Retinal pigment epithelial cell (primary cell): ENCODE results near the gene ZNF407.

Source experiments
- DNase-seq: peaks from one replicate; pipeline ENCODE4 v3.0.0-alpha.2; 2010; ENCODE audit warnings: low read depth
- H3K4me3 ChIP-seq: 2 replicates; pipeline ENCODE4 v1.5.1; 2011; ENCODE audit warnings: mild to moderate bottlenecking, low read length, control low read depth, moderate library complexity
- TF ChIP-seq, protein P1 (sequence below): conservative IDR thresholded peaks from 2 replicates; pipeline ENCODE4 v1.5.1; 2011; ENCODE audit warnings: low read depth, low read length, control low read depth, inconsistent platforms

ZNF407 gene

DNA sequence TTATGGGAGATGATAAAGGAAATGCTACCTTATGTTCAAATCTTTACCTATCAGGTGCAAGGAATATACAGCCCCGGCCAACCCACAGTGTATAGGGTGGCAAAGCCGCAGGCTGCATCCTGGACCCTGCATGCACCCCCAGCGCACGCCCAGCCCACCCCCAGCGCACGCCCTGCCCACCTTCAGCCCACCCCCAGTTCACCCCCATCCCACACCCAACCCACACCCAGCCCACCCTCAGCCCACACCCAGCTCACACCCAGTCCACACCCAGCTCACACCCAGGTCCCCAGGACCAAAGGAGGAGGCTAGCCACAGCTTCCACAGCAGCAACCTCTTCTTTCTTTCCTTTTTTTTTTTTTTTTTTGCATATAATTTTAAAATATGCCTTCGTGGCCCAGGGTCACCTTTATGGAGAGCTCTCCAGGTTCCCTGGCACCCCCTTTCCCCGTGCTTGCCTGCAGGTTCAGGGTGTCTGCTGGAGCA lies 490.4 kb downstream of the ZNF407 start:
- DNase-seq, result no peak
- no peak overlapping the region for H3K4me3 ChIP-seq
- TF ChIP-seq, protein P1, sequence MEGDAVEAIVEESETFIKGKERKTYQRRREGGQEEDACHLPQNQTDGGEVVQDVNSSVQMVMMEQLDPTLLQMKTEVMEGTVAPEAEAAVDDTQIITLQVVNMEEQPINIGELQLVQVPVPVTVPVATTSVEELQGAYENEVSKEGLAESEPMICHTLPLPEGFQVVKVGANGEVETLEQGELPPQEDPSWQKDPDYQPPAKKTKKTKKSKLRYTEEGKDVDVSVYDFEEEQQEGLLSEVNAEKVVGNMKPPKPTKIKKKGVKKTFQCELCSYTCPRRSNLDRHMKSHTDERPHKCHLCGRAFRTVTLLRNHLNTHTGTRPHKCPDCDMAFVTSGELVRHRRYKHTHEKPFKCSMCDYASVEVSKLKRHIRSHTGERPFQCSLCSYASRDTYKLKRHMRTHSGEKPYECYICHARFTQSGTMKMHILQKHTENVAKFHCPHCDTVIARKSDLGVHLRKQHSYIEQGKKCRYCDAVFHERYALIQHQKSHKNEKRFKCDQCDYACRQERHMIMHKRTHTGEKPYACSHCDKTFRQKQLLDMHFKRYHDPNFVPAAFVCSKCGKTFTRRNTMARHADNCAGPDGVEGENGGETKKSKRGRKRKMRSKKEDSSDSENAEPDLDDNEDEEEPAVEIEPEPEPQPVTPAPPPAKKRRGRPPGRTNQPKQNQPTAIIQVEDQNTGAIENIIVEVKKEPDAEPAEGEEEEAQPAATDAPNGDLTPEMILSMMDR, result no peak

DNA sequence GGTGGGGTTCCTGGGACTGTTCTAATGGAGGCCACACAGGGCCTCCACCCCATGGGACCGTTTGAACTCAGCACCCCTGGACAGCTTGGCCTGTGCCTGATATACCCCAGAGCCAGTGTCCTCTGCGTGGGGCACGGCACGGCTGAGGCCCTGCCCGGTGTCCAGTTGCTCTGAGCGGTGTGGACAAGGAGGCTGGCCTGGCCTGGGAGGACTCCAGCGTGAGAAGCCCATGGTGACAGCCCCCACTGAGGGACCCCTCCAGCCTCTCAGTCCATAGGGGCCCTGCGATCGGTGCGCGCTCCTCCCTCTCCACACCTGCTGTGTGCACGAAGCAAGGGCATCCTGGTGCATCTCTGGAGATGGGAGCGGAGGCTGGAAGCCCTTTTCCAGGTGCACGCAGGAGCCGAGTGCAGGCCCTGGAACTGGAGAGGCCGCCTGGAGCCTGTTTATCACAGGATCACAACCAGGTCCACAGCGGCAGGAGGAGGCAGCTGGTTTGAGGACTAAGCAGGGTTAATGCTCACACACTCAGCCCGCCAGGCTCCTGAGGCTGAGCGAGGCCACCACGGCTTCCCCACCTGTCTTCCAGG lies 491.0 kb downstream of the ZNF407 start:
- no peak overlapping the region for H3K4me3 ChIP-seq
- no peak for DNase-seq
- TF ChIP-seq, protein P1, result no peak

DNA sequence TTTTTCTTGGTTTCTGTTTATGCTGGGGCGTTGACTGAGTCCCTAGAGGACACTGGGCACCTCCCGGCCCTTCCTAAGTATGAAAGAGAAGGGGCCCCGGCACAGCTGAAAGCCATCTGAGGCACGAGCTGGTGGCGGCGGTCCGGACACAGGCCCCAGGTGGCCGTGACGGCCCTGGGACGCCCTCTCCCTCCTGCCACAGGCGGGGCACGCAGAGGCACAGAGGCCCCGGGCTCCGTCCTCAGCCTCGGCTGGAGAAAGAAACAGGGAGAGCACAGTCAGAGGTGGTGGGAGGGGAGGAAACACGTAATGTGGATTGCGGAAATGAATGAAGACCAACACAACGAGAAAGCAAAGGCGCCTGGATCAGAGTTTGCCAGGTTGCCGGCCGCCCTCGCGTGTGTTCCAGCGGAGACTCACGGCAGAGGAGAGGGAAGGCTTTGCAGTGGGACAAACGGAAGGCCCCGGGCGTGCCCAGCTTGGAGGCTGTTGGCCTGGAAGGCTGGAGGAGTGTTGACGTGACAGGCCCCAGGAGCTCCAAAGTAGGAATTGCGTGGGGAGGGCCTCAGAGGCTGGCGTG lies 492.2 kb downstream of the ZNF407 start:
- H3K4me3 ChIP-seq, result no peak overlapping the region
- no peak for DNase-seq
- TF ChIP-seq, protein P1, result no peak

DNA sequence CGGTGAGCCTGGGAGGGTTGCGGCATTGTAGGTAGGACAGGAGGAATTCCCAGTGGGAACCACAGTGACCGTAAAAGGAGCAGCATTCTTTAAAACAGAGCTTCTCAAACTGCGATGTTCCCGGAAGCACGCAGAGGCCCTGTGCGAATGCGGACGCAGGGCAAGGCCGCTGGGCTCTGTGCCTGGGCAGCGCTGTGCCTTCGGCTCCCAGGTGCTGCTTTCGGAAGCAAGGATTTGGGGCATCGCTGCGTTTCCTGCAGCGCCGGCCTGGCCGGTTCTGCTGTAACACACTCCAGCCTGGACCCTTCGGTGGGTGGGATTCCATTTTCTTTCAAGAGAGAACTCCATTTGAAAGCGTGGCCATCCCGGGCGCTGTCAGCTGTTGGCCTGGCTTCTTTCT lies 492.7 kb downstream of the ZNF407 start:
- TF ChIP-seq, protein P1, result no peak
- H3K4me3 ChIP-seq, result no peak overlapping the region
- no peak for DNase-seq

DNA sequence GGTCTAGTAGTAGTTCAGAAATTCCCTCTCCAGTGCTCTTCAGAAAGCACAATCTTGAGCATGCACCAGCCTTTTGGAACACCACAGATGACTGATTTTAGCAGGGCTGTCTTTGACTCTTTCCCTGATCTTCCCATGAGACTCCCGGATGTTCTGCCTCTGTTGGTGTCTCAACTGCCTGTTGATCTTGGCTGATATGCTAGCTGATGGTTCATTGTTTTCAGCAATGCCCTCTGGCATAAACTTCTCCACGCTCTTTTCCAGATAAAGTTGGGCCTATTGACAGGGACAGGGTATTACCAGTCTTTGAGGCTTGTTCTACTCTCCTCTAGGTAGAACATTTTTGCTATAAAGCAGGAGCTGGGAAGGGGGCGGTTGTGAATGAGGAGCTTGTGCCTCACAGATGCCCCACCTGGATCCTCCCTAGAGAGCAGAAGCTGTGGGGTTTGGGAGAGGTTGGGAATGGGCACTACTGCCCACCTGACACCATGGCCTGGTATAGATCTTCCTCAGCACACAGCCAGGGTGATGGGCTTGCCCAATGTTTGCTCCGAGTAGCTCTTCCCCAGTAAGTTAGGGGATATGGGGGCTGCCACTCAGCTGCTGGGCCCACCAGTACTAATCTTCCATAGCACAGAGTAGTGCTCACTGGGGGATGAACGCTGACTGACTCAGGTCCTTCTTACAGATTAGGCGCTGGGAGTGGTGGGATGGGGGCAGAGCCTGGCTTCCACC lies 500.0 kb downstream of the ZNF407 start:
- TF ChIP-seq, protein P1, result no peak
- no peak overlapping the region for H3K4me3 ChIP-seq
- DNase-seq, result no peak

DNA sequence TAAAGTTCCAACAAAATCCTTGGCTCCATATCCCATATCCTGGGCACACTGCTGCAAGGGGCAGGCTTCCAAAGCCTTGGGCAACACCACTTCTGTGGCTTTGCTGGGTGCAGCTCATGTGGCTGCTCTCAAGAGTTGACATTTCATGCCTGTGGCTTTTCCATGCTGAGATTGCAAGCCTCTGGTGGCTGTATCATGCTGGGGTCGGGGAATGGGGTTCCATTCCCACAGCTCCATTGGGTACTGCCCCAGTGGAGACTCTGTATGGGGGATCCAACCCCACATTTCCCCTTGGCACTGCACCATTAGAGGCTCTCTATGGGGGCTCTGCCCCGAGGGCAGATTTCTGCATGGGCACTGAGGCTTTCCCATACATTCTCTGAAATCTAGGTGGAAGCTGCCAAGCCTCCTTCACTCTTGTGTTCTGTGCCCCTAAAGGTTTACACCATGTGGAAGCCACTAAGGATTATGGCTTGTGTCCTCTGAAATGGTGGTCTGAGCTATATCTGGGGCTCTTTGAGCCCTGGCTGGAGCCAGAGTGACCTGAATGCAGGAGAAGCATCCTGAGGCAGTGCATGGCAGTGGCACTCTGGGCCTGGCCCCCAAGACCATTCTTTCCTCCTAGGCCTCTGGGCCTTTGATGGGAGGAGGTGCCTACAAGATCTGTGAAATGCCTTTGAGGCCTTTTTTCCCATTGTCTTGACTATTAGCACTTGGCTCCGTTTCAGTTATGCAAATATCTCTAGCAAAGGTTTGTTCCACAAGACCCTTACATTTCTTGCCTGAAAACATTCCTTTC lies 503.4 kb downstream of the ZNF407 start:
- no peak for DNase-seq
- TF ChIP-seq, protein P1, result no peak

More for the DNA sequence above, 503.4 kb downstream of the ZNF407 start:
- H3K4me3 ChIP-seq, result no peak overlapping the region
